Spleen (tissue), 7 donors: ENCODE data around the gene GATAD1.
"Not testable (repeated sequence)": the region's sequence is repeated elsewhere in the genome, so short reads cannot be mapped to it uniquely, and the experiment has no call there.

ENCODE experiments used
- CTCF ChIP-seq, 11 experiments: fragments of 200-600 bp in 7 of 11; fragments of 450-650 bp in 4 of 11; sonication (generic) in 4 of 11; IDR thresholded peaks in 8 of 11; conservative IDR thresholded peaks in 3 of 11; 1 replicate in 7 of 11; 2 replicates in 4 of 11; pipeline versions ENCODE4 v1.4.0 to v1.8.0; 2016 to 2021; ENCODE audit warnings: antibody characterized with exemption in 11 of 11, inconsistent platforms in 4 of 11, mild to moderate bottlenecking in 1 of 11
- POLR2A ChIP-seq, 3 donors: fragments of 450-650 bp; IDR thresholded peaks; one replicate each; pipeline ENCODE4 v1.5.1; 2017; ENCODE audit warnings: antibody characterized with exemption in 3 of 3, mild to moderate bottlenecking in 1 of 3
- donor health status: DM: no; HTN: no; CAD: no; lungs with moderate emphysema.
- donor health status: DM: no; HTN: no; CAD: no.
- donor health status: DM: no; HTN: no; CAD: no.

GRCh38 chr7:92442720-92443119 lies 4.6 kb upstream of the GATAD1 start:
- TF ChIP-seq POLR2A (IDR thresholded peaks at IDR 0.05); CTCF (IDR thresholded peaks at IDR 0.05 in 8 of 11, conservative IDR thresholded peaks at IDR 0.05 in 3 of 11): not testable (repeated sequence)
